GM20431 (cell line): ENCODE data around the gene PRDM15.

Source experiments
- in situ Hi-C: fragments of 300-500 bp; cut with MseI, MboI; formaldehyde crosslinking; loops from one replicate; pipeline ENCODE4 v1.15.0; 2020; ENCODE audit warnings: low sequenced_read_pairs; ENCODE audit not compliant: unreplicated experiment

Gene PRDM15

DNA sequence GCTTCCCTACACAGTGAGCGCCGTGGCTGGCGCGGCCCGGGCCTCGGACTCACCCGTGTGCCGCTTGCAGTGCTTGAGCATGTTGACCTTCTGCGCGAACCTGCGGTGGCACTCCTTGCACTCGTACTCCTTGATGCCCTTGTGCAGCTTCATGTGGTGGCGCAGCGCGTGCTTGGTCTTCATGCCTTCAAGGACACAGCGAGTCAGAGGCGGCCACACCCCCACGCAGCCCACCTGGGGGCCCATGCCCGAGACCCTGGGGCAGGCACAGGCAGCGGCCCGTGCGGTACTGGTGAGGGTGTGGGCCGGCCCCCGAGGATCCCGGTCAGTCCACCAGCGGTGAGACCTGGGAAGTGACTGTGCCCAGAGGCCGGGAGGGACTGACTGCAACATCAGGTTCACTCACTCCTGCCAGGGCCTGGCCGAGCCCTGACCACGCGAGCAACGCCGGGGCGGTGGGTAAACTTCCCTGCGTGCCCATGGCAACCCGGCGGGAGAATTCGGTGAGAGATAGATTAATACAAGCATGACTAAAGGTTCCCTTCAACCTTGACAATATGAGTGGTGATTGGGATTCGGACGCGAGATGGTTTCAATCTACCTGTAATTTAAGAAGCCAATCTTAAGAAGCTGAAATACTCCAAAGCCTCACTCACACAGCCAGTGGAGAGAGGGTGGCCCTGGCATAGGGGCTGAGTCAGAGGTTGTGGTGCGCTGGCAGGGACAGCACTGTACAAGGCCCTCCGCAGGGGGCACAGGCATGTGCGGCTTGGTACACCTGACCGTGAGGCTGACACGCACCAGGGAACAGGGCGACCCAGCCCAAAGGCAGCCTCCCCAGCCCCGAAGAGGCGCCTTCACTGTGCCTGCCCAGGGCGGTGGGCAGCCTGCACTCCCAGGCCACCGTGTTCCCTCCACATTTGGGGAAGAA lies 63.2 kb downstream of the PRDM15 start:
- in situ Hi-C loops, result loop anchor here (10.0 kb wide), 1 partner anchor 299 kb away; no protein-coding TSS in a partner anchor

DNA sequence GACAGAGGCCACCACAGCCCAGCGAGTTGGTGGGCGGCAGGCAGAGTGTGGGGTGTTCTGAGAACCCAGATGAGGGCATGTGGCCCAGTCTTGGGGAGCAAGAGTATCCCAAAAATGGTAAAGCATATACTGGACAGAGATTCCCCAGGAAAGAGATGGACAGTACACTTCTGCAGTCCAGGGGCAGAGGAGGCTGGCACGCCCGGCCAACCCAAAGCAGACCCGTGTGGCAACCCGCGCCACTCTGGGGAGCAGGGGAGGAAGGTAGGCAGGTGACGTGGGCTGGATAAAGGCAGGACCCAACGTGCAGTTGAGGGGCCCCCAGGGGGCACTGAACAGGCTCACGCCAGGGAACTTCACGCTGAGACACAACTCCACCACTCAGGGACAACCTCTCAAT lies 65.9 kb downstream of the PRDM15 start:
- in situ Hi-C loops, result loop anchor here (10.0 kb wide), 1 partner anchor 302 kb away; no protein-coding TSS in a partner anchor

DNA sequence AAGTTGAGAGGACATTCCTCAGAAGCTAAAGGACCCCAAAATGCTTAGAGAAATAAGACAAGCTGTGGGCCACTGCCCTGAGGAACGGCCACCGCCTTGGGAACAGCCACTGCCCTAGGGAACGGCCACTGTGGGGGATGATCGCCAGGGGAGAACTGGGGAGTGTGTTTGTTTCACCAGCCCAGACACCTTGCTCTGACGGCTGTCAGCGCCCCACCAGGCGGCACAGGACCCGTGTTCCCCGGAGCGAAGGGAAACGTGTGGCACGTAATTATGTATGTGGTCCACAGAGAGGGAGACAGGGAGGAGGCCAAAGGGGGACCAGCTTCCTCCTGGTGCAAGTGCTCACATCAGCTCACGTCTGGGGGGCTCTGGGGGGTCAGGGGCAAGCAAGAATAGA lies 66.5 kb downstream of the PRDM15 start:
- in situ Hi-C loops, result loop anchor here (10.0 kb wide), 1 partner anchor 302 kb away; no protein-coding TSS in a partner anchor

- in situ Hi-C loops, result loop anchor here (10.0 kb wide), 1 partner anchor 304 kb away; no protein-coding TSS in a partner anchor
Measured at GRCh38 chr21:41810597-41810932, 68.6 kb downstream of the PRDM15 start.

DNA sequence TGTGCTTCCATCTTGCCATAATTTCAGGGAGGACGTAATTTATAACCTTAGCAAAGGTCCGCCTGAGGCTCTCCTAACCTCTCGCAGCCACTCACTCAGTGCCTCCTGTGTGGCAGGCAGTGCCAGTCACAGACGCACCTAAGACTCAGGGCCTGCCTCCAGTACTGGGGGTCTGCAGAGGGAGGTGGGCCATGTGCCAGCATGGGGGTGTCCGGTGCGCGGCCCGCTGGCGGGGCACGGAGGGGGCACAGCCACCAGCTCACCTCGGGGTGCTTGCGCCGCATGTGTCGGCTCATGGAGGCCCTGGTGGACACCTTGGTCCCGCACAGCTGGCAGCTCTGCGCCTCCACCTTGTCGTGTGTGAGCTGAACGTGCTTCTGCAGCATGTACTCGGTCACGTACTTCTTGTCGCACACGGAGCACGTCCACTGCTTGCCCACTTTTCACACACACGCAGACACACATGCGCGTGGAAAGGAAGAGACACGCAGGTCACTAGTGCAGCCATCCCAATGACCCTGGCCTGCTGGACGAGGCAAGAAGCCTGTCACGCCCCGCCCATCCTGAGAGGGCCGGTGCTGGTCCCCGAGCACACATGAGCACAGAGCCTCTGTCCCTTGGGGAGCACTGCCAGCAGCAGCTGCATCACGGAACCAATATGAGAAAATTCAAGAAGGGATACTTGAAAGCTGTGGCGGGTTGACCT lies 69.1 kb downstream of the PRDM15 start:
- in situ Hi-C loops, result loop anchor here (10.0 kb wide), 1 partner anchor 305 kb away; no protein-coding TSS in a partner anchor

- in situ Hi-C loops, result no loop called here
Measured at GRCh38 chr21:41808846-41809245, 70.3 kb downstream of the PRDM15 start.

- in situ Hi-C loops, result no loop called here
Measured at GRCh38 chr21:41808094-41808493, 71.0 kb downstream of the PRDM15 start.

- in situ Hi-C loops, result no loop called here
Measured at GRCh38 chr21:41806773-41807172, 72.4 kb downstream of the PRDM15 start.

DNA sequence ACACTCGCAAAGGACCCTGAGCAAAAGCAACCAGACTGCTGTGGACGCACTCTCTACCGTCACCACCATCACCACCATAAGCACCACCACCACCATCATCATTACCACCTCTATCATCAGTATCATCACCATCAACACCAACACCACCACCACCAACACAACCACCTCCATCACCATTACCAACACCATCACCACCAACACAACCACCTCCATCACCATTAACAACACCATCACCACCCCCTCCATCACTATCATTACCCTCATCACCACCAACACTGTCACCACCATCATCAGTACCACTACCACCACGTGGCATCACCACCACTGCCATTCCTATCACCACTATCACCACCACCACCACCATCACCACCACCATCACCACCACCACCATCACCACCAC lies 73.5 kb downstream of the PRDM15 start:
- in situ Hi-C loops, result no loop called here

DNA sequence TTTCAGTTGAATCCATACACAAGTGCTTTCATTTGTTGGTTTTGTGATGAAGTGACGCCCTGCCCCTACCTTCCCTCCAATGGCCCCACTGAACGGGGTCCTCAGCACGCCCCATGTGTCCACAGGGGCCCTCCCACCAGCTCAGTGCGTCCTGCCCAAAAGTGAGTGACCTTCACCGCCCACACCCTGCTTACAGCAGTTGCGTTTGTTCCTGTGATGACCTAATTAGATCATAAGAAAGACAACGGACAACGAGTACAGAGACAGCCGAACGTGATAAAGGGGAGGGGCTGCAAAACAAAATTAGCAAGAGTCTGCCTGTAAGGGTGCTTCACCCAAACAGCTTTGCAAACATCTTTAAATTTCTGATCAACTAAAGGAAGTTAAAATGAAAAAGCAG lies 74.1 kb downstream of the PRDM15 start:
- in situ Hi-C loops, result no loop called here

DNA sequence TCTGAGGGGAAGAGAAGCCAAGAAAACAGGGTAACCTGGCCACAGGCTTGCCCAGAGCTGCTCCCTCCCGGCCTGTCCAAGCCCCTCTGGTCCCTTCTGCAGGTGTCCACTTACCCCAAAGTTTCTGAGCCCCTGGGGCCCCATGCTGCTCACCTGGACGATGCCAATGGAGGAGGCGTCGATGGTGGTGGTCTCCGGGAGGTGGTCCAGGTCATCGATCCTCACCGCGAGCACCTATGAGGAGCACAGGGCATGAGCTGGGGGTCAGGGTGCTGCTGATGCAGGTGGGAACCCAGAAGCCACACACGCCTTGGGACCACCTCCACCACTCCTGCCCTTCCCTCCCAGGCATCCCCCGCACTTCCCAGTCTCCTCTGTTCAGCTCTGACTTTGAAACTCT lies 74.8 kb downstream of the PRDM15 start:
- in situ Hi-C loops, result no loop called here

- in situ Hi-C loops, result no loop called here
Measured at GRCh38 chr21:41803316-41803715, 75.8 kb downstream of the PRDM15 start.

- in situ Hi-C loops, result no loop called here
Measured at GRCh38 chr21:41802684-41803083, 76.5 kb downstream of the PRDM15 start.

DNA sequence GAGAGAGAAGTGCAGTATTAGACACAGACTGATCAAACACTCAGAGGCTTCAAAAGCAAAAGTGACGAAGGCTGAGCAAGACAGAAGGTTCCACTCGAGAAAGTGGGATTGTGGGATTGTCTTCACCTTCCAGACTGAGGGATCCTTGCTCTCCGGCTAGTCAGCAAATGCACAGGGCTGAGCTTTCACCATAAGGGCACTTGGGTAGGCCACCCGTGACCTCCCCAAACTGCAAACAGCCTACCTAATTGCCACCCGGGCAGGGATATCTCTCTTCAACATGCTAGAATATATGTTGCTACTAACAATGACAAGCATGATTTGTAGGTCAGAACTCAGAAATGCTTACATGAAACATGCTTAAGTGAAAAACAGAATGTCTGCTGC lies 77.0 kb downstream of the PRDM15 start:
- in situ Hi-C loops, result no loop called here

DNA sequence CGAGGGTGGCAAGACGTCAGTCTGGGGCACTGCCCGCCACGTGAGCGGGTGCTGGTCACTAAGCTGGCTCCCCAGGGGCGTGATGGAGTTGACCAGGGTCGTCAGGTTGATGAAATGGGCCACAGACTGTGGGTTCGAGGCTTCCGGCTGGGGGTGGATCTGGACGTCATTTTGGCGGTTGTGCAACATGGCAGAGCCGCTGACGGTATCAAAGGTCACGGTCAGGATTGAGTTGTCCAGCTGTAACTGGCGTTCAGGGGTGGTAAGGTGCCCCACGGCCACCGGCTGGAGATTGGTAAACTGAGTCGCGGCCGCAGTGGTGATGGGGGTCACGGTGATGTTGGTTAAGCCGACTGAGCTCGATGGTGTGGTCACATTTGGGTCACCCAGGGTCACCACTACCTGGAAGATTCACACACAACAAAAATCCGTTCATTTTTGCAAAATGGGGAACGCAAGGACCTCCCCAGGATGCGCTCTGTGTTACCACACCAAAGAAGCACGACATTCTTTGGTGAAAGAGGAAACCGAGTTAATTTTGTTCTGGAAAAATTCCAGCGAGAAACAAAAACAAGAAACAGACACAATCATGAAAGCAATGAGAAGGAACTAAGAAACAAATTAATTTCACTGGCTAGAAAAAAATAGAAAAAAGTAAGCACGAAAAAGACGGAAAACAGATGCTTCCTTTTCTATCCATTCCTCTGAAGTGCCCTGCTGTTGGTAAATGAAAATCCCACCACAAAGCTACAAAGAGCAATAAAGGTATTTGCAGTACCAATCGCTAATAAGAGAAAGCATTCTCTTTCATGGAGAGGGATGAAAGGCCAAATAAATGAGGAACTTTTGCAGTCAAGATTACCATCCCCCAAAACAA lies 77.6 kb downstream of the PRDM15 start:
- in situ Hi-C loops, result no loop called here

- in situ Hi-C loops, result no loop called here
Measured at GRCh38 chr21:41800425-41801320, 78.5 kb downstream of the PRDM15 start.

DNA sequence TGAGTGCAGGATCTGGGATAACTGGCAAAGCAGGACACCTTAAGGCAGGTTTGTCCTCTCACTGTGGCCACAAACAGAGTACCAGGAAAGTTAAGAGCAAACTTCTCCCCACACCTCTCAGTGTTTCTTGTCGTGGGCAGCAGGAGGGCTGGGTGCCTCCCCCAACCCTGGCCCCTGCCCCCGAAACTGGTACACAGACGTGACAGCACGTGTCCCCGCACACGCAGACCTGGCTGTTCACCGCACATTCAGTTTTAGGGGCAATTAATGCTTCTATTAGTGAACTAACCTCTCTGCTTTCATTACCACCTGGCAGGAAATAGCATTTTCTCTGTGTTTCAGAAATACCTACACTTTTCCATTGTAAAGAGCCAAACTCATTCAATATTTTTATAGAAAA lies 79.4 kb downstream of the PRDM15 start:
- in situ Hi-C loops, result no loop called here

DNA sequence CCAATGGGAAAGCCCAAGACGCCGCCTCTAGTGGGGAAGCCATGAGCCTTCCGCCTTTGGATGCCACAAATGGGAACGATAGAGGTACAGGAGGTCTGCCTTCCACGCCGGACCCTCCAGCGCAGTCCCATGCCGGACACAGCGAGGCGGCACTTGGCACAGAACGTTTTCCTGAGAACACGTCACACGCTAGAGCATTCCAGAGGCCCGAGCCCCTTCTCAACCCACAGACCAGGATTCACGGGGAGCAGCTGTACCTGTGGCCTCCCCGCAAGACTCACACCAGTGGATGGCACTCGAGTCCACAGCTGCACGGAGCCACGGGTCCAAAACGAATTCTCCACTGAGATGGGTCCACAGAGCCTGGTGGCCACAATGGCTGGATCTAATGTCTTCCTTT lies 80.8 kb downstream of the PRDM15 start:
- in situ Hi-C loops, result no loop called here

GRCh38 chr21:41796476-41797080 lies 82.6 kb downstream of the PRDM15 start:
- in situ Hi-C loops, result no loop called here
